Left lung (tissue), 10 donors: ENCODE measurements around the gene ZP2. TPM values are rescaled to one million over a fixed set of nuclear protein-coding genes. Genes with fewer than 3 reads are reported as not detected.
"Not testable (repeated sequence)": the region's sequence is repeated elsewhere in the genome, so short reads cannot be mapped to it uniquely, and the experiment has no call there.

ENCODE experiments used
- ATAC-seq: fragments of 200-7000 bp; cut with Tn5 transposase; one replicate; pipeline ENCODE4 v1.9.1; 2020; ENCODE audit warnings: moderate library complexity
- DNase-seq, 4 donors: peaks; one replicate each; pipeline ENCODE4 v3.0.0-alpha.2; 2013 to 2020
- H3K27ac ChIP-seq, 2 donors: fragments of 200-600 bp; sonication (generic) in 1 of 2; one replicate each; pipeline versions ENCODE4 v1.5.0 to v1.8.0; 2020 to 2021
- H3K27me3 ChIP-seq, 2 donors: fragments of 200-600 bp; sonication (generic) in 1 of 2; one replicate each; pipeline versions ENCODE4 v1.5.0 to v1.8.0; 2020 to 2021
- H3K36me3 ChIP-seq, 2 donors: fragments of 200-600 bp; sonication (generic) in 1 of 2; one replicate each; pipeline versions ENCODE4 v1.5.0 to v1.8.0; 2020 to 2021
- H3K4me1 ChIP-seq, 2 donors: fragments of 200-600 bp; one replicate each; pipeline ENCODE4 v1.8.0; 2021
- H3K4me3 ChIP-seq, 2 donors: fragments of 200-600 bp; sonication (generic) in 1 of 2; one replicate each; pipeline versions ENCODE4 v1.5.0 to v1.8.0; 2020 to 2021; ENCODE audit warnings: mild to moderate bottlenecking in 1 of 2
- H3K9me3 ChIP-seq, 2 donors: fragments of 200-600 bp; sonication (generic) in 1 of 2; one replicate each; pipeline versions ENCODE4 v1.5.0 to v1.8.0; 2020 to 2021
- intact Hi-C, 2 donors: fragments of 100-400 bp; cut with DNase I; formaldehyde crosslinking; loops; one replicate each; pipeline versions ENCODE4 v1.11.2 to v1.14.2; 2022
- polyA plus RNA-seq, 6 donors: library from polyadenylated mRNA; unstranded; fragments of 120-200 nt; gene quantifications; one replicate each; pipeline ENCODE4 v1.2.1, GENCODE V29; 2013; ENCODE audit not compliant: insufficient read length in 6 of 6
- total RNA-seq, 2 donors: library from RNA; stranded (reverse); fragmentation: NEBNext Ultra II Directional; extraction: Animal tissue kit (Norgen Biotek cat#: 25700); gene quantifications; one replicate each; pipeline ENCODE4 v1.2.1, GENCODE V29; 2021
- TF ChIP-seq, protein P1 (sequence below), 2 donors: fragments of 200-600 bp; sonication (generic) in 1 of 2; IDR thresholded peaks; one replicate each; pipeline versions ENCODE4 v1.5.0 to v1.8.0; 2021; ENCODE audit warnings: antibody characterized with exemption in 2 of 2
- donor health status: DM: no; HTN: yes; CAD: no.
- donor health status: DM: no; HTN: no; CAD: no.

ZP2 gene
- total and polyA plus RNA-seq, 8 donors, result 1.9 to 6.4 (median 2.8) TPM; not detected in 2

GRCh38 chr16:21179126-21179982 lies 32.0 kb downstream of the ZP2 start:
- Histone ChIP-seq H3K27me3 (no peaks in the 10 kb centered on the region), H3K4me1 (no peaks in the 10 kb centered on the region), H3K27ac (no peak overlapping the region), H3K36me3 (peaks cover 0 to 67% of the 10 kb centered on the region in 2 donors), H3K9me3 (no peaks in the 10 kb centered on the region), H3K4me3 (no peak overlapping the region)
- ATAC-seq, result peak; percentile 16
- intact Hi-C loops, result no loop called here
- DNase-seq, result no peak
- TF ChIP-seq, protein P1, sequence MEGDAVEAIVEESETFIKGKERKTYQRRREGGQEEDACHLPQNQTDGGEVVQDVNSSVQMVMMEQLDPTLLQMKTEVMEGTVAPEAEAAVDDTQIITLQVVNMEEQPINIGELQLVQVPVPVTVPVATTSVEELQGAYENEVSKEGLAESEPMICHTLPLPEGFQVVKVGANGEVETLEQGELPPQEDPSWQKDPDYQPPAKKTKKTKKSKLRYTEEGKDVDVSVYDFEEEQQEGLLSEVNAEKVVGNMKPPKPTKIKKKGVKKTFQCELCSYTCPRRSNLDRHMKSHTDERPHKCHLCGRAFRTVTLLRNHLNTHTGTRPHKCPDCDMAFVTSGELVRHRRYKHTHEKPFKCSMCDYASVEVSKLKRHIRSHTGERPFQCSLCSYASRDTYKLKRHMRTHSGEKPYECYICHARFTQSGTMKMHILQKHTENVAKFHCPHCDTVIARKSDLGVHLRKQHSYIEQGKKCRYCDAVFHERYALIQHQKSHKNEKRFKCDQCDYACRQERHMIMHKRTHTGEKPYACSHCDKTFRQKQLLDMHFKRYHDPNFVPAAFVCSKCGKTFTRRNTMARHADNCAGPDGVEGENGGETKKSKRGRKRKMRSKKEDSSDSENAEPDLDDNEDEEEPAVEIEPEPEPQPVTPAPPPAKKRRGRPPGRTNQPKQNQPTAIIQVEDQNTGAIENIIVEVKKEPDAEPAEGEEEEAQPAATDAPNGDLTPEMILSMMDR (IDR thresholded peaks at IDR 0.05), result no peak

DNA sequence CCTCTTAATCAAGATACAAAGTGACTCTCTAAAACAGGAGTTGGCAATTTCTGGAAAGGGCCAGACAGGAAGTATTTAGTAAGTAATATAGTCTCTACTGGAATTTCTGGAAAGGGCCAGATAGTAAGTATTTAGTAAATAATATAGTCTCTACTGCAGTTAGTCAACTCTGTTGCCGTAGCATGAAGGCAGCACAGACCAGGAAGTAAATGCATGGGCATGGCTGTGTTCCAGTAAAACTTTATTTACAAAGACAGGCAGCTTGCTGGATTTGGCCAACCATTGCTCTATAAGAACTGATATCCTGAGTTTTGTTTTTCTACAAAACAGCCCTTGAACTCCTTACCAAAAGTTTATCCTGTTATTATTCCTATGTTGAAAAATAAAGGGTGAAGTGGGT lies 36.0 kb downstream of the ZP2 start:
- no peaks in the 10 kb centered on the region for H3K4me1 ChIP-seq
- no peaks in the 10 kb centered on the region for H3K27me3 ChIP-seq
- ATAC-seq (peak; percentile 51), DNase-seq (no peak)
- no peaks in the 10 kb centered on the region for H3K9me3 ChIP-seq
- no peak overlapping the region for H3K27ac ChIP-seq
- TF ChIP-seq, protein P1 (IDR thresholded peaks at IDR 0.05), result no peak
- intact Hi-C loops, result no loop called here
- H3K4me3 ChIP-seq, result no peak overlapping the region
- peaks cover 0 to 83% of the 10 kb centered on the region in 2 donors for H3K36me3 ChIP-seq

DNA sequence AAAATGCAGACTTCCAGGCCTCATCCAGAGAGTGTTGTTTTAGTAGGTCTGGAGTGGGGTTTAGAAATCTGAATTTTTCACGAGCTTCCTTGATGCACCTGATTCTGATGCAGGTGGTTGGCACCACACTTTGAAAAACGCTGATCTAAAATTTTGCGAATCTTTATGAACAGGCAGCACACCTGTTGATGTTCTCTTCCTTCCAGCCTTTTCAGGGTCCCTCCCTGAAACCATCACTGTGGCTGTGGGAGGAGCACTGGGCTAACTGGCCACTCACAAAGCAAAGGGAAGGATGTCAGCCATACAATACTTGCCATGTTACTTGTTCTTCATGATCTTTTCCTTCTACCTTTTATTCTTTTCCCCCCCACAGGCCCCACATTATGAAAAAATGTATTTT lies 38.7 kb downstream of the ZP2 start:
- Histone ChIP-seq H3K27me3 (no peaks in the 10 kb centered on the region), H3K27ac (no peak overlapping the region), H3K4me1 (no peaks in the 10 kb centered on the region), H3K9me3 (no peaks in the 10 kb centered on the region), H3K4me3 (no peak overlapping the region), H3K36me3 (peaks cover 0 to 62% of the 10 kb centered on the region in 2 donors)
- TF ChIP-seq, protein P1 (IDR thresholded peaks at IDR 0.05), result no peak
- intact Hi-C loops, result no loop called here
- no peak for DNase-seq
- no peak for ATAC-seq

DNA sequence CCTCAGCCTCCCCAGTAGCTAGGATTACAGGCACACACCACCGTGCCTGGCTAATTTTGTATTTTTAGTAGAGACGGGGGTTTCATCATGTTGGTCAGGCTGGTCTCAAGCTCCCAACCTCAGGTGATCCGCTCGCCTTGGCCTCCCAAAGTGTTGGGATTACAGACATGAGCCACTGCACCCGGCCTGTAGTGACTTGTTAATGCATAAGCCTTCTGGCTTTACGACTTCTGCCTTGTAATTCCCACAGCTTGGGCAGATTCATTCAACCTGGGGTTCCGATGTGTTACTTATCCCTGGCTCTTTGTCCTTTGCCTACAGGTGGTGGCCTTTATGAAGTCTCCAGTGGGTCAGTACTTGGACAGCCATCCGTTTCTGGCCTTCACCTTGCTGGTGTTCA lies 41.3 kb downstream of the ZP2 start:
- H3K9me3 ChIP-seq, intact Hi-C loops, H3K4me1 ChIP-seq, H3K27ac ChIP-seq, DNase-seq, H3K27me3 ChIP-seq, H3K4me3 ChIP-seq, ATAC-seq: not testable (repeated sequence)
- H3K36me3 ChIP-seq, result peaks cover 0 to 71% of the 10 kb centered on the region in 2 donors

GRCh38 chr16:21169249-21169981 lies 42.0 kb downstream of the ZP2 start:
- Histone ChIP-seq H3K36me3 (peaks cover 0 to 72% of the 10 kb centered on the region in 2 donors), H3K27me3 (no peaks in the 10 kb centered on the region), H3K27ac (no peak overlapping the region), H3K4me1 (no peaks in the 10 kb centered on the region), H3K4me3 (no peak overlapping the region), H3K9me3 (no peaks in the 10 kb centered on the region)
- ATAC-seq, result peak; percentile 66
- no peak for DNase-seq
- intact Hi-C loops, result no loop called here
- TF ChIP-seq, protein P1 (IDR thresholded peaks at IDR 0.05), result no peak
